Tibial artery (tissue), 4 donors: ENCODE results near the gene FAHD1.

Source experiments
- DNase-seq, 2 donors: peaks; one replicate each; pipeline ENCODE4 v3.0.0-alpha.2; 2019
- H3K27ac ChIP-seq, 2 donors: fragments of 200-600 bp; sonication (generic) in 1 of 2; 1 replicate in 1 of 2; 2 replicates in 1 of 2; pipeline ENCODE4 v1.5.1; 2018 to 2019; ENCODE audit warnings: mild to moderate bottlenecking in 1 of 2
- H3K27me3 ChIP-seq, 2 donors: fragments of 200-600 bp; sonication (generic) in 1 of 2; one replicate each; pipeline versions ENCODE4 v1.5.1 to v1.6.0; 2016 to 2019
- H3K36me3 ChIP-seq, 3 donors: fragments of 200-600 bp; sonication (generic) in 2 of 3; one replicate each; pipeline ENCODE4 v1.5.1; 2016 to 2019; ENCODE audit warnings: mild to moderate bottlenecking in 2 of 3
- H3K4me1 ChIP-seq, 4 donors: fragments of 200-600 bp; sonication (generic) in 2 of 4; 1 replicate in 3 of 4; 2 replicates in 1 of 4; pipeline ENCODE4 v1.5.1; 2016 to 2019
- H3K4me3 ChIP-seq, 2 donors: fragments of 200-600 bp; sonication (generic) in 1 of 2; 1 replicate in 1 of 2; 2 replicates in 1 of 2; pipeline ENCODE4 v1.5.1; 2018 to 2019; ENCODE audit warnings: mild to moderate bottlenecking in 2 of 2
- H3K9me3 ChIP-seq, 3 donors: fragments of 200-600 bp; sonication (generic) in 1 of 3; one replicate each; pipeline ENCODE4 v1.5.1; 2016 to 2019
- intact Hi-C: fragments of 100-400 bp; cut with DNase I; formaldehyde crosslinking; loops from one replicate; pipeline ENCODE4 v1.15.0; 2023; ENCODE audit warnings: low total_unique reads
- TF ChIP-seq, protein P1 (sequence below), 2 experiments: fragments of 200-600 bp in 1 of 2; fragments of 450-650 bp in 1 of 2; IDR thresholded peaks; one replicate each; pipeline ENCODE4 v1.5.1; 2017 to 2019; ENCODE audit warnings: antibody characterized with exemption in 2 of 2, mild to moderate bottlenecking in 1 of 2, moderate library complexity in 1 of 2

The FAHD1 gene

DNA sequence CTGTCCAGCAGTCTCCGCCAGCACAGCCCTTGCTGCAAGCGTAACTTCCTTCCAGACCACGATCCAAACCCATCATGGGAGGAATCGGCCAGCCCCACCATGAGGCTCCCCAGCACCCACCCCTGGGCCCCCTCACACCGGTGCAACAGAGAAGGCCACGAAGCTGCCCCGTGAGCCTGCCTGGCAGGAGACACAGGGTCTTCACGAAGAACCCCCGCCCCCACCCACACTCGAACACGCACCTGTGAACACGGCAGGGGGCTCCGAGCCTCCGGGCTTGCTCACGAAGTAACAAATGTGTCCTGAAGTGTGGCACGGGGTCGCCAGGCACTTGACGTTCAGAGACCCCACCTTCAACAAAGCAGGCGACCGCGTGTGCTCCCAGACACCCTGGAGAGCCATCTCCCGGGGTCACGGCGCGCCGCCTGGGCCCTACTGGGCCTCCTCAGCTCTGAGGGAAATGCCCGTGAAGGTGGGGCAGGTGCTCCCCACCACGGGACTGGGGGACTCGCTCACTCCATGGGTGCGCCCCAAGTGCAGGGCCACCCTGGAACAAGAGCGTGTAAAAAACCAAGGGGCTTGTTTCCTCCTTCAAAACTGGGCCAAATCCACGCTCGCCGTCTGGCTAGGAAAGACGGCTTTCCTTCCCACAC is 8.0 kb upstream of the FAHD1 start:
- no peak for DNase-seq
- TF ChIP-seq, protein P1, sequence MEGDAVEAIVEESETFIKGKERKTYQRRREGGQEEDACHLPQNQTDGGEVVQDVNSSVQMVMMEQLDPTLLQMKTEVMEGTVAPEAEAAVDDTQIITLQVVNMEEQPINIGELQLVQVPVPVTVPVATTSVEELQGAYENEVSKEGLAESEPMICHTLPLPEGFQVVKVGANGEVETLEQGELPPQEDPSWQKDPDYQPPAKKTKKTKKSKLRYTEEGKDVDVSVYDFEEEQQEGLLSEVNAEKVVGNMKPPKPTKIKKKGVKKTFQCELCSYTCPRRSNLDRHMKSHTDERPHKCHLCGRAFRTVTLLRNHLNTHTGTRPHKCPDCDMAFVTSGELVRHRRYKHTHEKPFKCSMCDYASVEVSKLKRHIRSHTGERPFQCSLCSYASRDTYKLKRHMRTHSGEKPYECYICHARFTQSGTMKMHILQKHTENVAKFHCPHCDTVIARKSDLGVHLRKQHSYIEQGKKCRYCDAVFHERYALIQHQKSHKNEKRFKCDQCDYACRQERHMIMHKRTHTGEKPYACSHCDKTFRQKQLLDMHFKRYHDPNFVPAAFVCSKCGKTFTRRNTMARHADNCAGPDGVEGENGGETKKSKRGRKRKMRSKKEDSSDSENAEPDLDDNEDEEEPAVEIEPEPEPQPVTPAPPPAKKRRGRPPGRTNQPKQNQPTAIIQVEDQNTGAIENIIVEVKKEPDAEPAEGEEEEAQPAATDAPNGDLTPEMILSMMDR (IDR thresholded peaks at IDR 0.05): no peak
- Histone ChIP-seq H3K9me3 (no peaks in the 10 kb centered on the region), H3K27me3 (no peaks in the 10 kb centered on the region), H3K36me3 (peaks cover 60 to 88% (median 76%) of the 10 kb centered on the region in 3 donors), H3K27ac (no peak overlapping the region), H3K4me3 (no peak overlapping the region), H3K4me1 (peaks cover 0 to 4% (median 3%) of the 10 kb centered on the region in 4 donors)
- intact Hi-C loops: no loop called here

DNA sequence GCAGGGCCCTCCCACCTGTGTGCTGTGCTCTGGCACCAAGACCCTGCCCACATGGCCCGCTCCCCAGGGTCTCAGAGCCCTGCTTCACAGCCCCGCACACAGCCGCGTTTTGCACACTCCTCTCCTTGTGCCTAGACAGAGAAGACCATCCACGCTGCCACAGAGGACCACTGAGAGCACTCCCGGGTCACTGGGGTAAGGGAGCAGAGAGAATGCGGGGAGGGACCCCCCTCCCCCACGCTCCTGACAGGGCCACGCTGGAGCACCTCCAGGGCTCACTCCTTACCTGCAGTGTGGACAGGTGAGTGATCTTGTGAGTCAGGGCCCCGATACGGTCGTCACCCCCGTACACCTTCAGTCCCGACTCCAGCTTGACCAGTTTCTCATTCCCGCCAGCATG is 7.4 kb upstream of the FAHD1 start:
- DNase-seq: no peak
- Histone ChIP-seq H3K4me3 (no peak overlapping the region), H3K4me1 (peaks cover 0 to 10% (median 8%) of the 10 kb centered on the region in 4 donors), H3K27ac (no peak overlapping the region), H3K9me3 (no peaks in the 10 kb centered on the region), H3K27me3 (no peaks in the 10 kb centered on the region), H3K36me3 (peaks cover 60 to 84% (median 73%) of the 10 kb centered on the region in 3 donors)
- TF ChIP-seq, protein P1 (IDR thresholded peaks at IDR 0.05): no peak
- intact Hi-C loops: no loop called here

DNA sequence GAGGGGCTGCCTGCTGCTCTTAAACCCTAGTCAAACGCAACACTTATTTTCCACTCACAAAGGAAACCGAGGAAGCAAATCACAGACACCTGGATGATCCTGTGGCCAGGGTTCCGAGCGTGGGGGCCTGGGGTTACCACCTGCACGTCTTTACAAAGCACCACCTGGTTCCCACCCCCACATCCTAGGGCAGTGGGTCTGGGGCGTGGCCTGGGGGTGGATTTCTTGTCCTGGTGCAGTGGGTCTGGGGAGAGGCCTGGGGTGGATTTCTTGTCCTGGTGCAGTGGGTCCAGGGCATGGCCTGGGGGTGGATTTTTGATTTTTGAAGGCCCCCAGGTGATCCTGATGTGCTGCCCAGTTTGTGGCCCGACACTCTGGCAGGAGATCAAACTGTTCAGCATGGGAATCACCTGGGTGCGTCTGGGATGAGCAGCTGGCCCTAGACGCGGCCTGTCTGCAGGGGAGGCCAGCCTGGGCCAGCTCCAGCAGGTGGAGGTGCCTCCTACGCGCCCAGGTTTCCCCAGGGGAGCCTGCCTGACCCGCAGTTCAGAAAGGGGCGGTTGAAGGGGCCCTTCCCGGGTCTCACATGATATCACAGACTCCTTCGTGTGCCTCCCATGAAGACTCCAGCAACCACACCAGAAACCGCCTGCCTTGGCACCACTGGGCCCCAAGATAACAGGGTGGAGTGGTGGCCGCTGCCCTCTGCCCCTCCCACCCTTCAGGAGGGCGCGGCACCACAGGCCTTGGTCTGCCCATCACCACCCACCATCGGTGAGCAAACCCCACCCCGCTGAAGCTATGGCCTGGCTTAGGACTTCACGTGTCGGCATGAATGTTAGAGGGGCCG is 6.7 kb upstream of the FAHD1 start:
- DNase-seq: no peak
- H3K4me3 ChIP-seq: no peak overlapping the region
- TF ChIP-seq, protein P1 (IDR thresholded peaks at IDR 0.05): no peak
- no peaks in the 10 kb centered on the region for H3K9me3 ChIP-seq
- no peak overlapping the region for H3K27ac ChIP-seq
- no peaks in the 10 kb centered on the region for H3K27me3 ChIP-seq
- peaks cover 0 to 17% (median 13%) of the 10 kb centered on the region in 4 donors for H3K4me1 ChIP-seq
- intact Hi-C loops: no loop called here
- H3K36me3 ChIP-seq: peaks cover 60 to 77% (median 68%) of the 10 kb centered on the region in 3 donors

DNA sequence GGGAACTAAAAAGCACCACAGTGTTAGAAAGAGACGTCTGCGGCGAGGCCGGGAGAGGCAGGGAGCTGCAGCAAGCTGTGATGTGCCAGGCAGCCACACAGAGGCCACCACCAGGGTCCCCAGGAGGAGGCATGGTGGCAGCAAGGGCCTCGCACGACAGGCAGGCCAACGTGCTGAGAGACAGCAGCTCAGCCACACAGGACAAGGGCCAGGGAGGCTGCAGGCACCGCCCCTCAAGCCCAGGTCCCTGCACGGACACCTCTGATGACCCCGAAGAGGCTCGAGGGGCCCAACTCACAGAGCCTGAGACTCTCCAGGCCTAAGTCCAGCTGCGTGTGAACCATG is 6.1 kb upstream of the FAHD1 start:
- H3K36me3 ChIP-seq: peaks cover 59 to 71% (median 64%) of the 10 kb centered on the region in 3 donors
- no peak for DNase-seq

DNA sequence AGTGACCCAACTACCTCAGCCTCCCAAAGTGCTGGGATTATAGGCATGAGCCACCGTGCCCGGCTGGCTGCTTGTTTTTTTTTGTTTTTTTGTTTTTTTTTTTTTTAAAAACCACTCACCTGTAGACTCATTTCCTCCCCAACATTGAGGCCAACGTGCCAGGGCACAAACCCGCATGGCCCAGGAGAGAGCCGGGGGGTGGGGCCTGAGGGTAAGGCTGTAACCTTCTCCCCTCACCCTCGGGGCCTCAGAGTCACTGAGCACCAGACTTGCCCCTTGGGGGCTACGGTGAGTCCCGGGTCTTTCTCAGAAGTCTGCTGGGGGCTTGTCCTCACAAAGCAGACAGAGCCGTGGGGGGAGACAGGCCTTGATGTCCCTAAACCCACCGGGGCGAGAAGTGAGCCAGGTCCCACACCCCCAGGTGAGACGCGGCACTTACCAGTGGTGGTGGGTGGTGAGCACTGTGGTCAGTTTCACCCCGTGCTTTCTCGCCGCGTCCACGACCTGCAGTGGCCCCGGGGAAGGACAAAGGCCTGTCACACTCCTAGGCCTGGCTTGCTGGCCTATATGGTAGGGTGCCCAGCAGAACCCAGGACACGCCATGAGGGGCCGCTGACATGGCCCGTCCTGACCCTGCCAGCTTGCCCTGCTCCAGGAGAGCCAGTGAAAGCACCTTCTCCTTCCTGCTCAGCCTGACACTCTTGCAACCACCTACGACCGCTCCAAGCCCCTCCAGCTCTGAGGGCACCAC is 5.0 kb upstream of the FAHD1 start:
- TF ChIP-seq, protein P1 (IDR thresholded peaks at IDR 0.05): no peak
- Histone ChIP-seq H3K9me3 (no peaks in the 10 kb centered on the region), H3K27ac (no peak overlapping the region), H3K27me3 (no peaks in the 10 kb centered on the region), H3K4me1 (peaks cover 0 to 25% (median 18%) of the 10 kb centered on the region in 4 donors), H3K4me3 (no peak overlapping the region), H3K36me3 (peaks cover 48 to 60% (median 55%) of the 10 kb centered on the region in 3 donors)
- intact Hi-C loops: no loop called here
- DNase-seq: no peak

More for the DNA sequence above, 6.1 kb upstream of the FAHD1 start:
- Histone ChIP-seq H3K27me3 (no peaks in the 10 kb centered on the region), H3K4me3 (no peak overlapping the region), H3K4me1 (peaks cover 0 to 23% (median 17%) of the 10 kb centered on the region in 4 donors), H3K9me3 (no peaks in the 10 kb centered on the region), H3K27ac (no peak overlapping the region)
- TF ChIP-seq, protein P1 (IDR thresholded peaks at IDR 0.05): no peak
- intact Hi-C loops: no loop called here
